Activated T-cell treated with anti-CD3 and anti-CD28 coated beads for 4 hours (primary cell): Measurements from ENCODE around the gene CCT8L2.
"Not testable (repeated sequence)": the region's sequence is repeated elsewhere in the genome, so short reads cannot be mapped to it uniquely, and the experiment has no call there.

Experiments
- DNase-seq: peaks from one replicate; pipeline ENCODE4 v3.0.0-alpha.2; 2020

Gene CCT8L2

DNA sequence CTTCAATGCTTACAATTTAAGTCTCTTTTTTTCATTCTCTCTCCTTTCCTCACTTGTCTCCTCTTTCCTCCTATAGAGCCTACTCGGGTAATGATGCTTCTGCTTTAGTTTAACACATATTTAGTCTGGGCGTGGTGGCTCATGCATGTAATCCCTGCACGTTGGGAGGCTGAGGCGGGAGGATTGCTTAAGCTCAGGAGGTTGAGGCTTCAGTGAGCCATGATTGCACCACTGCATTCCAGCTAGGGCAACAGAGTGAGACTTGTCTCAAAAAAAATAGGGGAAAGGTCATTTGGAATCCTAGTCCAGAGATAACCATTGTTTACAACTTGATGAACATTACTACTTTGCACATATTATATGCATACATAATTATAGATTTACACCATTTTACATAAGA is 1.4 kb upstream of the CCT8L2 start:
- no peak for DNase-seq

DNA sequence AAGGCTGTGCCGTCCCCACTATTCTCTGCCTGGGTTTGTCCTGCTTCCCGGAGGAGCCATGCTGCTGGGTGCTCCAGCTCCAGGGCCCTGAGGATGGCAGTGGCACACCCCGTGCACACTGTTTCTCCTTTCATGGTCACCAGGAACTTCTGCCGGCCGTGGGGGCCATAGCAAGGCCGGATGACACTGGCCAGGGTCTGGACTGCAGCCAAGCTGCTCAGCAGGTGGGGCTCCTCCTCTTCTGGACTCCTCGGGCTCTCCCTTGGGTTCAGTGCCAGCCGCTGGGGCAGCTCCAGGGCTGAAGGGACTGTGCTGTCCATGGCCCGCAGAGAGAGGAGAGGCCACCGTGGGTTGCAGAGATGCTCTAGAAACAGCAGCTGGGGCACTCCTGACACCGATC is 379 bp downstream of the CCT8L2 start:
- DNase-seq, result not testable (repeated sequence)

DNA sequence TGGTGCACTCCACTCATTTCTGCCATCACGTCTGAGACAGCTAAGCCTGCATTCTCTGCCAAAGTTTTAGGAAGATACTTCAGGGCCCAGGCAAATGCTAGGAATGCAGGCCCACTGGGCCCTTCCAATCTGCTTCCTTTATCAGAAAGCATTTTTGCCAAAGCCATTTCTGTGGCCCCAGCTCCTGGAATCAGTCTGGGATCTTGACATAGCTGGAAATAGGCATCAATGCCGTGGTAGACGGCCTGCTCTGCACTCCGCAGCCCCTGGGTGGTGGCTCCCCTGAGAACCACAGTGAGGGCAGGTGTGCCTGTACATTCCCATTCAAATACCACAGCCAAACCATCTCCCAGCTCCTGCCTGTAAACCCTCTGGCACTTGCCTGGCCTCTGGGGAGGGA is 1.5 kb downstream of the CCT8L2 start:
- not testable (repeated sequence) for DNase-seq

DNA sequence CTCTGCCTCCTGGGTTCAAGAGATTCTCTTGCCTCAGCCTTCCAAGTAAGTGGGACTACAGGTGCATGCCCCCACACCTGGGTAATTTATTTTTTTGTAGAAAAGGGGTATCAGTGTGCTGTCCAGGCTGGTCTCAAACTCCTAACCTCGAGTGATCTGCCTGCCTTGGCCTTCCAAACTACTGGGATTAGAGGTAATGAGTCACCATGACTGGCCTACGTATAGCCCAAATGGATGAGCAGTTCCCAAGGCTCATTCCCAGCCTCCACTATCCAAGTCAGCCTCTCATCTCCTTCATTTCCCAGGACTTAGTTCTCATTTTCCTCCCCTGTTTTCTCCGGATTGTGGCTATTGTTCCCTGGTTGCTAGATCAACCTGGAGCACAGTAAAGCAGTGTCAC is 5.6 kb downstream of the CCT8L2 start:
- DNase-seq, result no peak

DNA sequence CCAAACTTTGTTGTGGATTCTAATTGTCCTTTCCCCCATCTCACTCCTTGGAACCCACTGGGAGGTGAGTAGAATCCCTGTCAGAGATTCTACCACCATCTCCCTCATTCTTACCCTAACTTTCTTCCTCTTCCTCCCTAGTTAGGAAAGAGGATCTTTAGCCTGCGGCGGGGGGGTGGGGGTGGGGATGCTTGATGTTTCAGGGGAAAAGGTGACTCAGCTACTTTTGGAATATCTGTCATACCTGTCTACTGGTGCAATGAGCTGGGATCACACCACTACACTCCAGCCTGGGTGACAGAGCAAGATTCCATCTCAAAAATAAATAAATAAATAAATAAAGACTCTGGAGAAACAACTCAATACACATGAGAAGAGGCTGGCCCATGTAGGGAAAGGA is 6.4 kb downstream of the CCT8L2 start:
- no peak for DNase-seq

DNA sequence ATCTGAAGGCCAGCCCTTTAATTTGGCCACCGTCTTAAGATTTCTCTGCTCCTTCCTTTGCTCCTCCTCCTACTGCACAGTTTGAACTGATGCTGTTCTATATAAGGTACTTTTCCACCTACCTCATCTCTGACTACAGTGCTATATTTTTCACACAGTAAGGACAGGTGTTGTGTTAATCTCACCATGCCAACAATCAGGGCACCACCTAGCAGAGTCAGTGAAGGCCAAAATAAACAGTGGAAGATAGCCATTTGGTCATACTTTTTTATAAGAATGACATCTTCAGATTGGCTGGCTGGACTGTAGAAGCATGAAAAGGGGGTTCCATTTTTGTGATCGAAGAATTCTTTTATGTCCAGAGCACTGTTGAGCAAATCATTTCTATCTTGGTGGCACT is 11.7 kb downstream of the CCT8L2 start:
- not testable (repeated sequence) for DNase-seq

DNA sequence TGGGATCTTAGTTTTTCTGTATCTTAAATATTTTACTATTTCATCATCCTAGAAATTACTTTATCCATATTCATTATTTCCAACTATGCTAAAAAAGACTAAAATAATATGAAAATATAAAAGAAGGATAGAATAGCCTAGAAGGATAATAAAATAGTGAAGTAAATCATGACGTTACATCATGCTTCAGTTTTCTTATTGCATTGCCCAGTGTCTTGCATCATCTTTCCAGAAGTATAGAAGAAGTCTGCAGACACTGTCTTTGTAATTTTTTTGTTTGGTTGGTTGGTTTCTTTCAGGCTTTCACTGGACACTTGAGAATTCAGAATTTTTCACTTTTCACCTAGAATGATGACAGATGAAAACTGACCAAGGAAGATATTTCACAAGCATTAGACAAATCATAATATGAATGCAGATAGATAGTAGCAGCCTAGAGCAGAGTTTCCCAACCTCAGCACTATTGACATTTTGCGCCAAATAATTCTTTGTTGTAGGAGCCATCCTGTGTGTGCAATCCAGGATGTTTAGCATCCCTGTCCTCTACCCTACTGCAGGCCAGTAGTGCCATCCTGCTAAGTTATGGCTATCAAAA is 23.3 kb downstream of the CCT8L2 start:
- DNase-seq, result not testable (repeated sequence)

DNA sequence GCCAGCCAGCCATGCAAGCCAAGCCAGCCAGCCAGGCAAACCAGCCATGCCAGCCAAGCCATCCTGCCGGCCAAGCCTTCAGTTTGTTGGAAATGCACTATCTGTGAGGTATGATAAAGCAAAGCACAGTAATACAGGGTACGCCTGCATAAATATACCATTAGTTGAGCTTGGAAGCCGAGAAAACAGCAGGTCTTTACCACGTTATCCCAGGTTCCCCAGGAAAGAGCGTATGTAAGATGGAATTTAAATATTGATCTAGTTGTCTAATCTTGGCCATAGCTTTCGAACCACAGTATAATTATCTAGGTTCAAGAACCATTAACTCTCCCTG is 24.2 kb downstream of the CCT8L2 start:
- no peak for DNase-seq

DNA sequence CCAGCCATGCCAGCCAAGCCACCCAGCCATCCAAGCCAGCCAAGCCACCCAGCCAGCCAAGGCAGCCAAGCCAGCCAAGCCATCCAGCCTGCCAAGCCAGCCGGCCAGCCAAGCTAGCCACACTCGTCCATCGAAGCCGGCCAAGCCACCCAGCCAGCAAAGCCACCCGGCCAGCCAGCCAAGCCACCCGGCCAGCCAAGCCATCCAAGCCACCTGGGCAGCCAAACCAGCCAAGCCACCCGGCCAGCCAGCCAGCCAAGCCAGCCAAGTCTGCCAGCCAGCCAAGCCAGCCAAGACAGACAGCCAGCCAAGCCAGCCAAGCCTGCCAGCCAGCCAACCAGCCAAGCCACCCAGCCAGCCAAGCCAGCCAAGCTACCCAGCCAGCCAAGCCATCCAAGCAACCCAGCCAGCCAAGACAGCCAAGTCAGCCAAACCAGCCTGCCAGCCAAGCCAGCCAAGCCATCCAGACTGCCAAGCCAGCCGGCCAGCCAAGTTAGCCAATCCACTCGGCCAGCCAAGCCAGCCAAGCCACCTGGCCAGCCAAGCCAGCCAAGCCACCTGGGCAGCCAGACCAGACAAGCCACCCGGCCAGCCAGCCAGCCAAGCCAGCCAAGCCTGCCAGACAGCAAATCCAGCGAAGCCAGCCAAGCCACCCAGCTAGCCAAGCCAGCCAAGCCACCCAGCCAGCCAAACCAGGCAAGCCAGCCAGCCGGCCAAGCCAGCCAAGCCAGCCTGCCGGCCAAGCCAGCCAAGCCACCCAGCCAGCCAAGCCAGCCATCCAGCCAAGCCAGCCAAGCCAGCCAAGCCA is 24.8 kb downstream of the CCT8L2 start:
- not testable (repeated sequence) for DNase-seq

DNA sequence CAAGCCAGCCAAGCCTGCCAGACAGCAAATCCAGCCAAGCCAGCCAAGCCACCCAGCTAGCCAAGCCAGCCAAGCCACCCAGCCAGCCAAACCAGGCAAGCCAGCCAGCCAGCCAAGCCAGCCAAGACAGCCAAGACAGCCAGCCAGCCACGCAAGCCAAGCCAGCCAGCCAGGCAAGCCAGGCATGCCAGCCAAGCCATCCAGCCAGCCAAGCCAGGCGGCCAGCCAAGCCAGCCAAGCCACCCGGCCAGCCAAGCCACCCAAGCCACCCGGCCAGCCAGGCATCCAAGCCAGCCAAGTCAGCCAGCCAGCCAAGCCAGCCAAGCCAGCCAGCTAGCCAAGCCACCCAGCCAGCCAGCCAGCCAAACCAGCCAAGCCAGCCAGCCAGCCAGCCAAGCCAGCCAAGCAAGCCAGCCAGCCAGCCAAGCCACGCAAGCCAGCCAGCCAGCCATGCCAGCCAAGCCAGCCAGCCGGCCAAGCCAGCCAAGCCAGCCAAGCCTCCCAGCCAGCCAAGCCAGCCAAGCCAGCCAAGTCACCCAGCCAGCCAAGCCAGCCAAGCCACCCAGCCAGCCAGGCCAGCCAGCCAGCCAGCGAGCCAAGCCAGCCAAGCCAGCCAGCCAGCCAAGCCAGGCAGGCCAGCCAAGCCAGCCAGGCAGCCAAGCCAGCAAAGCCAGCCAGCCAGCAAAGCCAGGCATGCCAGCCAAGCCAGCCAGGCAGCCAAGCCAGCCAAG is 26.0 kb downstream of the CCT8L2 start:
- DNase-seq, result not testable (repeated sequence)

DNA sequence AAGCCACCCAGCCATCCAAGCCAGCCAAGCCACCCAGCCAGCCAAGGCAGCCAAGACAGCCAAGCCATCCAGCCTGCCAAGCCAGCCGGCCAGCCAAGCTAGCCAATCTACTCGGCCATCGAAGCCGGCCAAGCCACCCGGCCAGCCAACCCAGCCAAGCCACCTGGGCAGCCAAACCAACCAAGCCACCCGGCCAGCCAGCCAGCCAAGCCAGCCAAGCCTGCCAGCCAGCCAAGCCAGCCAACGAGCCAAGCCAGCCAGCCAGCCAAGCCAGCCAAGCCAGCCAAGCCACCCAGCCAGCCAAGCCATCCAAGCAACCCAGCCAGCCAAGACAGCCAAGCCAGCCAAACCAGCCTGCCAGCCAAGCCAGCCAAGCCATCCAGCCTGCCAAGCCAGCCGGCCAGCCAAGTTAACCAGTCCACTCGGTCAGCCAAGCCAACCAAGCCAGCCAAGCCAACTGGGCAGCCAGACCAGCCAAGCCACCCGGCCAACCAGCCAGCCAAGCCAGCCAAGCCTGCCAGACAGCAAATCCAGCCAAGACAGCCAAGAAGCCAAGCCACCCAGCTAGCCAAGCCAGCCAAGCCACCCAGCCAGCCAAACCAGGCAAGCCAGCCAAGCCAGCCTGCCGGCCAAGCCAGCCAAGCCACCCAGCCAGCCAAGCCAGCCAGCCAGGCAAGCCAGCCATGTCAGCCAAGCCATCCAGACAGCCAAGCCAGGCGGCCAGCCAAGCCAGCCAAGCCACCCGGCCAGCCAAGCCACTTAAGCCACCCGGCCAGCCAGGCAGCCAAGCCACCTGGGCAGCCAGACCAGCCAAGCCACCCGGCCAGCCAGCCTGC is 26.8 kb downstream of the CCT8L2 start:
- not testable (repeated sequence) for DNase-seq

DNA sequence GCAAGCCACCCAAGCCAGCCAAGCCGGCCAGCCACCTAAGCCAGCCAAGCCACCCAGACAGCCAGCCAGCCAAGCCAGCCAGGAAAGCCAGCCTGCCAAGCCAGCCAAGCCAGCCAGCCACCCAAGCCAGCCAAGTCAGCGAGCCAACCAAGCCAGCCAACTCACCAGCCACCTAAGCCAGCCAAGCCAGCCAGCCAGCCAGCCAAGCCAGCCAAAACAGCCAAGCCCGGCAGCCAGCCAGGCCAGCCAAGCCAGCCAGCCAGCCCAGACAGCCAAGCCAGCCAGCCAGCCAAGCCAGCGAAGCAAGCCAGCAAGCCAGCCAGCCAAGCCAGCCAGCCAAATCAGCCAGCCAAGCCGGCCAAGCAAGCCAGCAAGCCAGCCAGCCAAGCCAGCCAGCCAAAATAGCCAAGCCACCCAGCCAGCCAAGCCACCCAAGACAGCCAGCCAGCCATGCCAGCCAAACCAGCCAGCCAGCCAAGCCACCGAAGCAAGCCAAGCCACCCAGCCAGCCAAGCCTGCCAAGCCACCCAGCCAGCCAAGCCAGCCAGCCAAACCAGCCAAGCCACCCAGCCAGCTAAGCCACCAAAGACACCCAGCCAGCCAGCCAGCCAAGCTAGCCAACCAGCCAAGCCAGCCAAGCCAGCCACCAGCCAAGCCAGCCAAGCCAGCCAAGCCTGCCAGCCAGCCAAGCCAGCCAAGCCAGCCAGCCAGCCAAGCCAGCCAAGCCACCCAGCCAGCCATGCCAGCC is 27.6 kb downstream of the CCT8L2 start:
- DNase-seq, result not testable (repeated sequence)

DNA sequence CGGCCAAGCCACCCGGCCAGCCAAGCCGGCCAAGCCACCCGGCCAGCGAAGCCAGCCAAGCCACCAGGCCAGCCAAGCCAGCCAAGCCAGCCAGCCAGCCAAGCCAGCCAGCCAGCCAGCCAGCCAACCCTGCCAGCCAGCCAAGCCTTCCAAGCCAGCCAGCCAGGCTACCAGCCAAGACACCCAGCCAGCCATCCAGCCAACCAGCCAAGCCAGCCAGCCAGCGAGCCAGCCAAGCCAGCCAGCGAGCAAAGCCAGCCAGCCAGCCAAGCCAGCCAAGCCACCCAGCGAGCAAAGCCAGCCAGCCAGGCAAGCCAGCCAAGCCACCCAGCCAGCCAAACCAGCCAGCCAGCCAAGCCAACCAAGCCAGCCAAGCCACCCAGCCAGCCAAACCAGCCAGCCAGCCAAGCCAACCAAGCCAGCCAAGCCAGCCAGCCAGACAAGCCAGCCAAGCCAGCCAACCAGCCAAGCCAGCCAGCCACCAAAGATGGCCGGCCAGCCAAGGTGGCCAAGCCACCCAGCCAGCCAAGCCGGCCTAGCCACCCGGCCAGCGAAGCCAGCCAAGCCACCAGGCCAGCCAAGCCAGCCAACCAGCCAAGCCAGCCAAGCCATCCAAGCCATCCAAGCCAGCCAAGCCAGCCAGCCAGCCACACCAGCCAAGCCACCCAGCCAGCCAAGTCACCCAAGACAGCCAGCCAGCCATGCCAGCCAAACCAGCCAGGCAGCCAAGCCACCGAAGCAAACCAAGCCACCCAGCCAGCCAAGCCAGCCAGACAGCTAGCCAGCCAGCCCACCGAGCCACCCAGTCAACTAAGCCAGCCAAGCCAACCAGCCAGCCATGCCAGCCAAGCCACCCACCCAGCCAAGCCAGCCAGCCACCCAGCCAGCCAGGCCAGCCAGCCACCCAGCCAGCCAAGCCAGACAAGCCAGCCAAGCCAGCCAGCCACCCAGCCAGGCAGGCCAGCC is 28.8 kb downstream of the CCT8L2 start:
- DNase-seq, result no peak

DNA sequence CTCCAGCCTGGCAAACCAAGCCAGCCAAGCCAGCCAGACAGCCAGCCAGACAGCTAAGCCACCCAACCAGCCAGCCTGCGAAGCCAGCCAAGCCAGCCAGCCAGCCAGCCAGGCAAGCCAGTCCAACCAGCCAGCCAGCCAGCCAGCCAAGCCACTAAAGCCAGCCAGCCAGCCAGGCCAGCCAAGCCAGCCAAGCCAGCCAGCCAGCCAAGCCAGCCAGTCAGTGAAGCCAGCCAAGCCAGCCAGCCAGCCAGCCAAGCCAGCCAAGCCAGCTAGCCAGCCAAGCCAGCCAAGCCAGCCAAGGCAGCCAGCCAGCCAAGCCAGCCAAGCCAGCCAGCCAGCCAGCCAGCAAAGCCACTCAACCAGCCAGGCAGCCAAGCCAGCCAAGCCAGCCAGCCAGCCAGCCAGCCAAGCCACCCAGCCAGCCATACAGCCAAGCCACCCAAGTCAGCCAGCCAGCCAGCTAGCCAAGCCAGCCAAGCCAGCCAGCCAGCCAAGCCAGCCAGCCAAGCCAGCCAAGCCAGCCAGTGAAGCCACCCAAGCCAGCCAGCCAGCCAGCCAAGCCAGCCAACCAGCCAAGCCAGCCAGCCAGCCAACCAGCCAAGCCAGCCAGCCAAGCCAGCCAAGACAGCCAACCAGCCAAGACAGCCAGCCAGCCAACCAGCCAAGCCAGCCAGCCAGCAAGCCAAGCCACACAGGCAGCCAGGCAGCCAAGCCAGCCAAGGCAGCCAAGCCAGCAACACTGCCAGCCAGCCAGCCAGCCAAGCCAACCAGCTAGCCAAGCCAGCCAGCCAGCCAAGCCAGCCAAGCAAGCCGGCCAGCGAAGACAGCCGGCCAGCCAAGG is 29.7 kb downstream of the CCT8L2 start:
- DNase-seq, result no peak

DNA sequence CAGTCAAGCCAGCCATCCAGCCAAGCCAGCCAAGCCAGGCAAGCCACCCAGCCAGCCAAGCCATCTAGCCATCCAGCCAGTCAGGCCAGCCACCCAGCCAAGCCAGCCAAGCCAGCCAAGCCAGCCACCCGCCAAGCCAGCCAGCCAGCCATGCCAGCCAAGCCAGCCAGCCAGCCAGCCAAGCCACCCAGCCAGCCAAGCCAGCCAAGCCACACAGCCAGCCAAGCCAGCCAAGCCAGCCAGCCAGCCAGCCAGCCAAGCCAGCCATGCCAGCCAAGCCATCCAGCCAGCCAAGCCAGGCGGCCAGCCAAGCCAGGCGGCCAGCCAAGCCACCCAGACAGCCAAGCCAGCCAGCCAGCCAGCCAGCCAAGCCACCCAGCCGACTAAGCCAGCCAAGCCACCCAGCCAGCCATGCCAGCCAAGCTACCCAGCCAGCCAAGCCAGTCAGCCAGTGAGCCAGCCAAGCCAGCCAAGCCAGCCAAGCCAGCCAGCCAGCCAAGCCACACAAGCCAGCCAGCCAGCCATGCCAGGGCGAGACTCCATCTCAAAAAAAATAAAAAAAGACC is 31.4 kb downstream of the CCT8L2 start:
- not testable (repeated sequence) for DNase-seq

DNA sequence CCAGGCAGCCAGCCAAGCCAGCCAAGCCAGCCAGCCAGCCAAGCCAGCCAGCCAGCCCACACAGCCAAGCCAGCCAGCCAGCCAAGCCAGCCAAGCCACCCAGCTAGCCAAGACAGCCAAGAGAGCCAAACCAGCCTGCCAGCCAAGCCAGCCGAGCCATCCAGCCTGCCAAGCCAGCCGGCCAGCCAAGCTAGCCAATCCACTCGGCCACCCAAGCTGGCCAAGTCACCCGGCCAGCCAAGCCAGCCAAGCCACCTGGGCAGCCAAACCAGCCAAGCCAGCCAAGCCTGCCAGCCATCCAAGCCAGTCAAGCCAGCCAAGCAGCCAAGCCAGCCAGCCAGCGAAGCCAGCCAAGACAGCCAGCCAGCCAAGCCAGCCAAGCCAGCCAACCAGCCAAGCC is 32.0 kb downstream of the CCT8L2 start:
- DNase-seq, result not testable (repeated sequence)

DNA sequence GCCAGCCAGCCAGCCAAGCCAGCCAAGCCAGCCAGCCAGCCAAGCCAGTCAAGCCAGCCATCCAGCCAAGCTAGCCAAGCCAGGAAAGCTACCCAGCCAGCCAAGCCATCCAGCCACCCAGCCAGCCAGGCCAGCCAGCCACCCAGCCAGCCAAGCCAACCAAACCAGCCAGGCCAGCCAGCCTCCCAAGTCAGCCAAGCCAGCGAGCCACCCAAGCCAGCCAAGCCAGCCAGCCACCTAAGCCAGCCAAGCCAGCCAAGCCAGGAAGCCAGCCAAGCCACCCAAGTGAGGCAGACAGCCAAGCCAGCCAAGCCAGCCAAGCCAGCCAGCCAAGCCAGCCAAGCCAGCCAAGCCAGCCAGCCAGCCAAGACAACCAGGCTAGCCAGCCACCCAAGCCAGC is 32.6 kb downstream of the CCT8L2 start:
- not testable (repeated sequence) for DNase-seq

DNA sequence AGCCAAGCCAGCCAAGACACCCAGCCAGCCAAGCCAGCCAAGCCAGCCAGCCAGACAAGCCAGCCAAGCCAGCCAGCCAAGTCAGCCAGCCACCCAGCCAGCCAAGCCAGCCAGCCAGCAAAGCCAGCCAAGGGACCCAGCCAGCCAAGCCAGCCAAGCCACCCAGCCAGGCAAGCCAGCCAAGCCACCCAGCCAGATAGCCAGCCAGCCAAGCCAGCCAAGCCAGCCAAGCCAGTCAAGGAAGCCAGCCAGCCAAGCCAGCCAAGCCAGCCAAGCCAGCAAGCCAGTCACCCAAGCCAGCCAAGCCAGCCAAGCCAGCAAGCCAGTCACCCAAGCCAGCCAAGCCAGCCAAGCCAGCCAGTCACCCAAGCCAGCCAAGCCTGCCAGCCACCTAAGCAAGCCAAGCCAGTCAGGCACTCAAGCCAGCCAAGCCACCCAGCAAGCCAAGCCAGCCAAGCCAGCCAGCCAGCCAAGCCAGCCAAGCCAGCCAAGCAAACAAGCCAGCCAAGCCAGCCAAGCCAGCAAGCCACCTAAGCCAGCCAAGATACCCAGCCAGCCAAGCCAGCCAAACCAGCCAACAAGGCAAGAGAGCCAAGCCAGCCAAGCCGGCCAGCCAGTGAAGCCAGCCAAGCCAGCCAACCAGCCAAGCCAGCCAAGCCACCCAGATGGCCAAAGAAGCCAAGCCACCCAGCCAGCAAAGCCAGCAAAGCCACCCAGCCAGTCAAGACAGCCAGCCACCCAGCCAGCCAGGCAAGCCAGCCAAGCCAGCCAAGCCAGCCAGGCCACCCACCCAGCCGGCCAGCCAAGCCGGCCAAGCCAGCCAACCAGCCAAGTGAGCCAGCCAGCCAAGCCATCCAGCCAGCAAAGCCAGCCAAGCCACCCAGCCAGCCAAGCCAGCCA is 33.3 kb downstream of the CCT8L2 start:
- DNase-seq, result no peak
